HCT116 (cell line): ENCODE results near the gene FSTL4. TPM values are rescaled to one million over a fixed set of nuclear protein-coding genes. Genes with fewer than 3 reads are reported as not detected.

Source experiments
- ATAC-seq: fragments of 200-7000 bp; cut with Tn5 transposase; 2 replicates; pipeline ENCODE4 v1.9.1; 2020; ENCODE audit warnings: mild to moderate bottlenecking, moderate library complexity
- BruUV-seq: library from RNA; stranded (reverse); fragments of 400-500 nt; replicated peaks from 2 replicates; lab custom pipeline; 2021; lab: Mats Ljungman, UMichigan
- CTCF ChIA-PET: fragments of 300-600 bp; sonication (Branson Sonifier 250); formaldehyde crosslinking; loops from one replicate; lab custom pipeline; 2021; ENCODE audit warnings: antibody characterized with exemption; lab: Charles Lee
- POLR2A ChIA-PET: fragments of 300-600, 350-600 bp; sonication (Branson Sonifier 250); formaldehyde crosslinking; loops from one replicate; lab custom pipeline; 2021; ENCODE audit warnings: antibody characterized with exemption; lab: Charles Lee
- RAD21 ChIA-PET, 2 experiments: fragments of 300-600 bp; sonication (Branson Sonifier 250); formaldehyde crosslinking; loops; one replicate each; lab custom pipeline; 2023; ENCODE audit warnings: low total read pairs in 2 of 2; ENCODE audit not compliant: uncharacterized antibody in 2 of 2, unreplicated experiment in 2 of 2, low non-redundant PET in 1 of 2; lab: Charles Lee
- DNase-seq: peaks from one replicate; pipeline ENCODE4 v3.0.0-alpha.2; 2010; ENCODE audit warnings: low read depth, low spot score
- H2AFZ ChIP-seq: fragments of 200-600 bp; shearing (Covaris generic), sonication (generic); 2 replicates; pipeline ENCODE4 v1.6.1; 2017; ENCODE audit warnings: low read depth, mixed run types, mixed read lengths, antibody characterized with exemption, low read length; ENCODE audit not compliant: poor library complexity, severe bottlenecking
- H3K27ac ChIP-seq: 2 replicates; pipeline ENCODE4 v1.5.1; 2012; ENCODE audit warnings: low read depth, low read length
- H3K27me3 ChIP-seq: fragments of 200-600 bp; sonication (generic); 2 replicates; pipeline ENCODE4 v1.6.1; 2016; ENCODE audit warnings: mixed run types, low read length, mixed read lengths; ENCODE audit not compliant: insufficient read depth
- H3K36me3 ChIP-seq, 2 experiments: fragments of 200-500 bp in 1 of 2; fragments of 200-600 bp in 1 of 2; sonication (Bioruptor generic) in 1 of 2; sonication (generic) in 1 of 2; 2 replicates each; pipeline versions ENCODE4 v1.5.1 to v1.6.1; 2014 to 2016; ENCODE audit warnings: low read length in 2 of 2, inconsistent platforms in 1 of 2, mixed read lengths in 1 of 2, mixed run types in 1 of 2; ENCODE audit not compliant: insufficient read depth in 2 of 2, control insufficient read depth in 1 of 2
- H3K4me1 ChIP-seq, 2 experiments: fragments of 200-600 bp in 1 of 2; sonication (generic) in 1 of 2; 2 replicates each; pipeline versions ENCODE4 v1.5.1 to v1.6.1; 2012 to 2017; ENCODE audit warnings: low read length in 2 of 2, inconsistent platforms in 1 of 2, mild to moderate bottlenecking in 1 of 2, mixed read lengths in 1 of 2, mixed run types in 1 of 2, moderate library complexity in 1 of 2; ENCODE audit not compliant: insufficient read depth in 2 of 2, control insufficient read depth in 1 of 2
- H3K4me2 ChIP-seq: fragments of 200-600 bp; sonication (generic); 2 replicates; pipeline ENCODE4 v1.6.1; 2017; ENCODE audit warnings: mixed run types, low read length, mixed read lengths
- H3K4me3 ChIP-seq, 2 experiments: fragments of 200-600 bp in 1 of 2; sonication (generic) in 1 of 2; replicated peaks in 1 of 2; 2 replicates each; pipeline ENCODE4 v1.5.1; 2011 to 2016; ENCODE audit warnings: low read length in 2 of 2, control low read depth in 1 of 2, low read depth in 1 of 2, mild to moderate bottlenecking in 1 of 2, mixed read lengths in 1 of 2, mixed run types in 1 of 2
- H3K79me2 ChIP-seq: fragments of 200-600 bp; sonication (generic); 2 replicates; pipeline ENCODE4 v1.6.1; 2017; ENCODE audit warnings: mild to moderate bottlenecking, mixed run types, low read length, moderate library complexity, mixed read lengths; ENCODE audit not compliant: insufficient read depth
- H3K9ac ChIP-seq: fragments of 200-600 bp; sonication (generic); 2 replicates; pipeline ENCODE4 v1.6.1; 2016; ENCODE audit warnings: low read length, mixed read lengths
- H3K9me2 ChIP-seq: fragments of 200-600 bp; sonication (generic), shearing (Covaris generic); 2 replicates; pipeline ENCODE4 v1.6.1; 2017; ENCODE audit warnings: mixed run types, mild to moderate bottlenecking, moderate library complexity; ENCODE audit not compliant: insufficient read depth
- H3K9me3 ChIP-seq, 2 experiments: fragments of 200-500 bp in 1 of 2; fragments of 200-600 bp in 1 of 2; sonication (Bioruptor generic) in 1 of 2; sonication (generic) in 1 of 2; 2 replicates each; pipeline ENCODE4 v1.6.1; 2014 to 2017; ENCODE audit warnings: low read length in 2 of 2, mixed read lengths in 2 of 2, inconsistent platforms in 1 of 2, low read depth in 1 of 2, mild to moderate bottlenecking in 1 of 2, mixed run types in 1 of 2, moderate library complexity in 1 of 2; ENCODE audit not compliant: control insufficient read depth in 1 of 2, insufficient read depth in 1 of 2
- H4K20me1 ChIP-seq: fragments of 200-600 bp; sonication (generic), shearing (Covaris generic); 2 replicates; pipeline ENCODE4 v1.6.1; 2017; ENCODE audit warnings: mixed run types, mild to moderate bottlenecking, moderate library complexity; ENCODE audit not compliant: insufficient read depth
- CTCF ChIP-seq, 3 experiments: fragments of 200-600 bp in 1 of 3; sonication (generic) in 1 of 3; IDR thresholded peaks in 2 of 3; conservative IDR thresholded peaks in 1 of 3; 2 replicates each; pipeline ENCODE4 v1.5.1; 2012 to 2017; ENCODE audit warnings: low read depth in 2 of 3, low read length in 2 of 3, antibody characterized with exemption in 1 of 3, borderline replicate concordance in 1 of 3, control low read depth in 1 of 3, mild to moderate bottlenecking in 1 of 3, mixed read lengths in 1 of 3, mixed run types in 1 of 3, moderate library complexity in 1 of 3; ENCODE audit not compliant: insufficient read depth in 1 of 3
- EGR1 ChIP-seq: IDR thresholded peaks from 2 replicates; pipeline ENCODE4 v1.6.1; 2012; ENCODE audit warnings: low read depth
- ELF1 ChIP-seq: IDR thresholded peaks from 2 replicates; pipeline ENCODE4 v1.6.1; 2012; ENCODE audit warnings: low read depth, borderline replicate concordance
- FOSL1 ChIP-seq: IDR thresholded peaks from 2 replicates; pipeline ENCODE4 v1.6.1; 2012; ENCODE audit warnings: low read depth
- JUND ChIP-seq: IDR thresholded peaks from 2 replicates; pipeline ENCODE4 v1.6.1; 2012
- POLR2A ChIP-seq: IDR thresholded peaks from 2 replicates; pipeline ENCODE4 v1.7.0; 2011; ENCODE audit warnings: borderline replicate concordance; ENCODE audit not compliant: insufficient read depth, insufficient read length; ENCODE audit errors: extremely low read depth
- POLR2AphosphoS5 ChIP-seq: IDR thresholded peaks from 2 replicates; pipeline ENCODE4 v1.6.1; 2011; ENCODE audit warnings: mild to moderate bottlenecking, low read depth, low read length, moderate library complexity
- RAD21 ChIP-seq: IDR thresholded peaks from 2 replicates; pipeline ENCODE4 v1.6.1; 2012; ENCODE audit warnings: low read depth, mild to moderate bottlenecking
- REST ChIP-seq: IDR thresholded peaks from 2 replicates; pipeline ENCODE4 v1.6.1; 2012; ENCODE audit warnings: low read depth
- SRF ChIP-seq: IDR thresholded peaks from 2 replicates; pipeline ENCODE4 v1.6.1; 2012; ENCODE audit warnings: low read depth
- TCF7L2 ChIP-seq: IDR thresholded peaks from 2 replicates; pipeline ENCODE4 v1.7.0; 2011; ENCODE audit warnings: borderline replicate concordance, inconsistent platforms; ENCODE audit not compliant: insufficient read depth, insufficient read length; ENCODE audit errors: extremely low read depth
- YY1 ChIP-seq: IDR thresholded peaks from 2 replicates; pipeline ENCODE4 v1.6.1; 2011; ENCODE audit warnings: low read length, low read depth, moderate library complexity, mild to moderate bottlenecking; ENCODE audit not compliant: insufficient replicate concordance; ENCODE audit errors: extremely low read depth
- ZFX ChIP-seq: fragments of 450-650 bp; IDR thresholded peaks from 2 replicates; pipeline ENCODE4 v1.6.1; 2017
- intact Hi-C: fragments of 100-400 bp; cut with micrococcal nuclease; formaldehyde crosslinking; loops from 2 replicates; pipeline ENCODE4 v1.10.0; 2022
- total RNA-seq: library from RNA; stranded (reverse); gene quantifications from one replicate; pipeline ENCODE4 v1.2.1, GENCODE V29; 2021; ENCODE audit not compliant: unreplicated experiment

Gene FSTL4
- total RNA-seq, 1 experiment from 2014 or later: 0.37 TPM

- Histone ChIP-seq H3K27ac (no peak overlapping the region), H3K79me2 (no peaks in the 10 kb centered on the region), H3K4me2 (no peak overlapping the region), H3K4me1 (peaks cover 10 to 33% of the 10 kb centered on the region in 2 experiments), H3K9me2 (no peaks in the 10 kb centered on the region), H3K27me3 (no peaks in the 10 kb centered on the region; the same call in 1 of the 2 replicates), H2AFZ (no peak overlapping the region), H3K4me3 (no peak overlapping the region), H3K9ac (no peak overlapping the region), H3K36me3 (no peaks in the 10 kb centered on the region), H3K9me3 (no peaks in the 10 kb centered on the region), H4K20me1 (no peaks in the 10 kb centered on the region)
- no TSS peak for BruUV-seq
- intact Hi-C loops: no loop called here
- DNase-seq: no peak
- ATAC-seq: no peak
- ChIA-PET POLR2A (no interaction called here), CTCF (no interaction called here), RAD21 (no interaction called here)
- TF ChIP-seq RAD21 (no peak), POLR2A (no peak), JUND (no peak), REST (no peak; the same call in 1 of the 2 replicates), TCF7L2 (no peak), ELF1 (no peak), SRF (no peak), POLR2AphosphoS5 (no peak), YY1 (no peak), FOSL1 (no peak), ZFX (no peak), EGR1 (no peak), CTCF (IDR thresholded peaks at IDR 0.05 in 2 of 3, conservative IDR thresholded peaks at IDR 0.05 in 1 of 3; ENCODE audit: borderline replicate concordance in 1 of 3, insufficient read depth in 1 of 3, low read depth in 2 of 3, low read length in 2 of 3) (no peak)
Measured at GRCh38 chr5:133295520-133295919, 316.8 kb downstream of the FSTL4 start.
